CD14-positive monocyte (primary cell): ENCODE measurements around the gene PUSL1. TPM values are rescaled to one million over a fixed set of nuclear protein-coding genes. Genes with fewer than 3 reads are reported as not detected.

Experiments used
- DNase-seq, 3 donors: peaks; one replicate each; pipeline ENCODE4 v3.0.0-alpha.2; 2011 to 2022
- H2AFZ ChIP-seq: 2 replicates; pipeline ENCODE4 v1.6.0; 2012; ENCODE audit warnings: mild to moderate bottlenecking, low read depth, low read length, inconsistent platforms; ENCODE audit not compliant: insufficient read depth, poor library complexity, severe bottlenecking
- H3K27ac ChIP-seq, 2 donors: 1 replicate in 1 of 2; 2 replicates in 1 of 2; pipeline ENCODE4 v1.5.1; 2012 to 2013; ENCODE audit warnings: low read length in 2 of 2, control low read depth in 1 of 2, inconsistent platforms in 1 of 2, low read depth in 1 of 2, mild to moderate bottlenecking in 1 of 2
- H3K27me3 ChIP-seq, 2 donors: one replicate each; pipeline versions ENCODE4 v1.6.0 to v1.6.1; 2011 to 2013; ENCODE audit warnings: low read length in 2 of 2; ENCODE audit not compliant: control insufficient read depth in 2 of 2, insufficient read depth in 2 of 2
- H3K36me3 ChIP-seq, 2 donors: replicated peaks in 1 of 2; 1 replicate in 1 of 2; 2 replicates in 1 of 2; pipeline versions ENCODE4 v1.5.1 to v1.6.1; 2012 to 2013; ENCODE audit warnings: low read length in 2 of 2, control low read depth in 1 of 2, inconsistent platforms in 1 of 2, mild to moderate bottlenecking in 1 of 2; ENCODE audit not compliant: insufficient read depth in 2 of 2, control insufficient read depth in 1 of 2
- H3K4me1 ChIP-seq, 2 donors: 1 replicate in 1 of 2; 2 replicates in 1 of 2; pipeline versions ENCODE4 v1.5.1 to v1.6.1; 2012 to 2013; ENCODE audit warnings: low read length in 2 of 2, control low read depth in 1 of 2, inconsistent platforms in 1 of 2, mild to moderate bottlenecking in 1 of 2, moderate library complexity in 1 of 2; ENCODE audit not compliant: insufficient read depth in 2 of 2, control insufficient read depth in 1 of 2
- H3K4me2 ChIP-seq: replicated peaks from 2 replicates; pipeline ENCODE3; 2012; ENCODE audit warnings: low read length, moderate library complexity, mild to moderate bottlenecking; ENCODE audit not compliant: poor library complexity, severe bottlenecking; ENCODE audit errors: extremely low read depth
- H3K4me3 ChIP-seq, 3 experiments: fragments of 200-600 bp in 1 of 3; sonication (generic) in 1 of 3; replicated peaks in 1 of 3; 1 replicate in 2 of 3; 2 replicates in 1 of 3; pipeline ENCODE4 v1.5.1; 2011 to 2013; ENCODE audit warnings: low read length in 3 of 3, mild to moderate bottlenecking in 3 of 3, control low read depth in 2 of 3, low read depth in 2 of 3, inconsistent platforms in 1 of 3, moderate library complexity in 1 of 3
- H3K79me2 ChIP-seq: 2 replicates; pipeline ENCODE4 v1.6.0; 2012; ENCODE audit warnings: mild to moderate bottlenecking, control low read depth, inconsistent platforms, low read length, moderate library complexity; ENCODE audit not compliant: insufficient read depth
- H3K9ac ChIP-seq: 2 replicates; pipeline ENCODE4 v1.6.0; 2017; ENCODE audit warnings: low read length, mild to moderate bottlenecking; ENCODE audit not compliant: insufficient read depth, poor library complexity, severe bottlenecking
- H3K9me3 ChIP-seq, 2 donors: replicated peaks in 1 of 2; 1 replicate in 1 of 2; 2 replicates in 1 of 2; pipeline versions ENCODE4 v1.5.1 to v1.6.1; 2012 to 2013; ENCODE audit warnings: low read length in 2 of 2, control low read depth in 1 of 2; ENCODE audit not compliant: control insufficient read depth in 1 of 2, insufficient read depth in 1 of 2
- H4K20me1 ChIP-seq: 2 replicates; pipeline ENCODE4 v1.6.0; 2012; ENCODE audit warnings: mild to moderate bottlenecking, low read length, control low read depth, moderate library complexity; ENCODE audit not compliant: insufficient read depth
- H3K27ac Mint-ChIP-seq, 7 donors: one replicate each; pipeline ENCODE4 v1.8.0; 2020; ENCODE audit warnings: mild to moderate bottlenecking in 7 of 7, mixed read lengths in 7 of 7, moderate library complexity in 6 of 7, inconsistent platforms in 2 of 7
- H3K27me3 Mint-ChIP-seq, 3 donors: one replicate each; pipeline ENCODE4 v1.8.0; 2021 to 2022; ENCODE audit warnings: low read depth in 3 of 3, mild to moderate bottlenecking in 3 of 3, mixed read lengths in 3 of 3, moderate library complexity in 3 of 3, inconsistent platforms in 1 of 3
- H3K36me3 Mint-ChIP-seq, 2 donors: one replicate each; pipeline ENCODE4 v1.8.0; 2020; ENCODE audit warnings: mixed read lengths in 2 of 2, inconsistent platforms in 1 of 2, mild to moderate bottlenecking in 1 of 2
- H3K4me1 Mint-ChIP-seq: one replicate; pipeline ENCODE4 v1.8.0; 2020; ENCODE audit warnings: mild to moderate bottlenecking, mixed read lengths
- H3K4me3 Mint-ChIP-seq, 2 donors: one replicate each; pipeline ENCODE4 v1.8.0; 2020; ENCODE audit warnings: mild to moderate bottlenecking in 2 of 2, mixed read lengths in 2 of 2, moderate library complexity in 1 of 2
- H3K9me3 Mint-ChIP-seq, 7 donors: one replicate each; pipeline ENCODE4 v1.8.0; 2020 to 2022; ENCODE audit warnings: mixed read lengths in 7 of 7, mild to moderate bottlenecking in 6 of 7, moderate library complexity in 6 of 7, inconsistent platforms in 2 of 7
- WGBS: methylation state at CpG from one replicate; pipeline ENCODE4 v1.1.5; 2013; ENCODE audit warnings: missing lambda C conversion rate; ENCODE audit not compliant: insufficient coverage; 5-methylcytosine and 5-hydroxymethylcytosine counted together
- intact Hi-C, 2 donors: fragments of 100-400 bp; cut with micrococcal nuclease; formaldehyde crosslinking; loops; one replicate each; pipeline versions ENCODE4 v1.15.0 to v1.15.1; 2023
- polyA plus RNA-seq, 3 donors: library from polyadenylated mRNA; depleted of rRNA in 1 of 3; unstranded in 2 of 3; stranded (reverse) in 1 of 3; fragments of 300-500 nt in 2 of 3; fragments of >200 nt in 1 of 3; fragmentation: Illumina TruSeq in 2 of 3; gene quantifications; 1 replicate in 2 of 3; 2 replicates in 1 of 3; pipeline ENCODE4 v1.2.3, GENCODE V29; 2012 to 2021
- TF ChIP-seq, protein P1 (sequence below): fragments of 200-600 bp; IDR thresholded peaks from one replicate; pipeline ENCODE4 v1.8.0; 2022; ENCODE audit warnings: antibody characterized with exemption, mild to moderate bottlenecking

Gene PUSL1
- polyA plus RNA-seq, 3 donors = 13.8 to 27.4 (median 14.8) TPM

DNA sequence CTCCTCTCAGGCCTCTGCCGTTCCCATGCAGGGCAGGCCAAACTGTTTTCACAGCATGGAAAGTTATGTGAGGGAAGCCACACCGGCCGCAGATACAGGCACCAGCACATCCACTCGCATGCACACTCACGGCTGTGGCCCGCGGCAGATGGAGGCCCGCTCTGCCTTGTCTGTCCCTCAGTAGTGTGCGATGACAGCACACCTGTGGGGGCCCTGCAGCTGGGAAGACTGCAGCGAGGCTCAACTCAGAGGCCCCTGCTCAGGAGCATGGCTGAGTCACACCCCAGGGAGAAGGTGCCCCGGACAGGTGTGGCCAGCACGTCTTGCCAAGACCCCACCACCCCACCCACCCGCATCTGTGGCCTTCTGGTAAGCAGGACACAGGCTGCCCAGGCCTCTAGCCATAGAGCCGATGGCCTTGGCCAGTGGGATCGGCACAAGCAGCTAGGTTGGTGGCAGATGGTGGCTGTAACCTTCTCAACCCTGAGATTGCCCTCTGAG lies 33.4 kb upstream of the PUSL1 start:
- Mint-ChIP-seq H3K9me3 (no peaks in the 10 kb centered on the region), H3K27ac (no peak overlapping the region), H3K4me3 (peak overlapping the region; percentile 69 to 76), H3K27me3 (peaks cover 0 to 3% (median 1%) of the 10 kb centered on the region in 3 donors), H3K36me3 (peaks cover 13 to 16% of the 10 kb centered on the region in 2 donors), H3K4me1 (peaks cover 35% of the 10 kb centered on the region)
- intact Hi-C loops = no loop called here
- no peak for DNase-seq
- Histone ChIP-seq H3K4me3 (no peak overlapping the region), H3K9ac (no peak overlapping the region), H4K20me1 (peaks cover 29% of the 10 kb centered on the region), H3K27ac (no peak overlapping the region), H2AFZ (peak overlapping the region; percentile 88), H3K79me2 (peaks cover 36% of the 10 kb centered on the region), H3K27me3 (no peaks in the 10 kb centered on the region), H3K4me2 (no peak overlapping the region), H3K4me1 (peaks cover 29 to 30% of the 10 kb centered on the region in 2 donors), H3K36me3 (no peaks in the 10 kb centered on the region), H3K9me3 (no peaks in the 10 kb centered on the region)
- TF ChIP-seq, protein P1, sequence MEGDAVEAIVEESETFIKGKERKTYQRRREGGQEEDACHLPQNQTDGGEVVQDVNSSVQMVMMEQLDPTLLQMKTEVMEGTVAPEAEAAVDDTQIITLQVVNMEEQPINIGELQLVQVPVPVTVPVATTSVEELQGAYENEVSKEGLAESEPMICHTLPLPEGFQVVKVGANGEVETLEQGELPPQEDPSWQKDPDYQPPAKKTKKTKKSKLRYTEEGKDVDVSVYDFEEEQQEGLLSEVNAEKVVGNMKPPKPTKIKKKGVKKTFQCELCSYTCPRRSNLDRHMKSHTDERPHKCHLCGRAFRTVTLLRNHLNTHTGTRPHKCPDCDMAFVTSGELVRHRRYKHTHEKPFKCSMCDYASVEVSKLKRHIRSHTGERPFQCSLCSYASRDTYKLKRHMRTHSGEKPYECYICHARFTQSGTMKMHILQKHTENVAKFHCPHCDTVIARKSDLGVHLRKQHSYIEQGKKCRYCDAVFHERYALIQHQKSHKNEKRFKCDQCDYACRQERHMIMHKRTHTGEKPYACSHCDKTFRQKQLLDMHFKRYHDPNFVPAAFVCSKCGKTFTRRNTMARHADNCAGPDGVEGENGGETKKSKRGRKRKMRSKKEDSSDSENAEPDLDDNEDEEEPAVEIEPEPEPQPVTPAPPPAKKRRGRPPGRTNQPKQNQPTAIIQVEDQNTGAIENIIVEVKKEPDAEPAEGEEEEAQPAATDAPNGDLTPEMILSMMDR = no peak
- 93% methylated on average over 12 of the region's 15 CpGs for WGBS

DNA sequence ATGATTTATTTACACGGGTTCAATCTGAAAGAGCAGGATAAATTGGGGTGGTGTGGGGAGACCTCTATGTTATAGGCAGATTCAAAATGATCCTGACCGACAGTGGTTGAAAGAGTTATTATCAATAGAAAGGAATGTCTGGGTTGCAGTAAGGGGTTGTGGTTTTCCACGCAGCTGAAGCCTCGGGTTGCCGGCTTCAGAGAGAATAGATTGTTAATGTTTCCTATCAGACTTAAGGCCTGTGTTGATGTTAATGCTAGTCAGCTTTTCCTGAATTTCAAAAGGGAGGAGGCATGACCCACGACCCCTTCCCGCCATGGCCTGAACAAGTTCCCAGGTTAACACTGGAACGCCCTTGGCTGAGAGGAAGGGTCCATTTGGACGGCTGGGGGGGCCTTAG lies 32.6 kb upstream of the PUSL1 start:
- H3K36me3 ChIP-seq = no peaks in the 10 kb centered on the region
- Mint-ChIP-seq H3K36me3 (peaks cover 5 to 8% of the 10 kb centered on the region in 2 donors), H3K27me3 (peaks cover 0 to 3% (median 0%) of the 10 kb centered on the region in 3 donors), H3K4me1 (peaks cover 26% of the 10 kb centered on the region), H3K27ac (no peak overlapping the region), H3K9me3 (peaks cover 0 to 2% (median 0%) of the 10 kb centered on the region in 7 donors), H3K4me3 (peak overlapping the region in 1 of 2 donors; percentile 2)
- no peak overlapping the region for H2AFZ ChIP-seq
- H3K4me2 ChIP-seq = no peak overlapping the region
- peaks cover 21% of the 10 kb centered on the region for H4K20me1 ChIP-seq
- WGBS = 92% methylated on average over 6 of the region's 9 CpGs
- no peak overlapping the region for H3K9ac ChIP-seq
- peaks cover 27% of the 10 kb centered on the region for H3K79me2 ChIP-seq
- H3K4me1 ChIP-seq = peaks cover 28% of the 10 kb centered on the region in 2 donors
- TF ChIP-seq, protein P1 = no peak
- H3K27me3 ChIP-seq = no peaks in the 10 kb centered on the region
- no peaks in the 10 kb centered on the region for H3K9me3 ChIP-seq
- no peak for DNase-seq
- intact Hi-C loops = no loop called here
- no peak overlapping the region for H3K4me3 ChIP-seq
- H3K27ac ChIP-seq = no peak overlapping the region
